T-cell (primary cell): ENCODE measurements around the gene SF3A1. TPM values are rescaled to one million over a fixed set of nuclear protein-coding genes. Genes with fewer than 3 reads are reported as not detected.
A peak's percentile ranks its signal among the peaks of the same experiment; 100 is the strongest.

Experiments used
- ATAC-seq, 4 experiments: fragments of 200-7000 bp in 3 of 4; fragments of 150-1000 bp in 1 of 4; cut with Tn5 transposase; replicated peaks in 1 of 4; 1 replicate in 3 of 4; 2 replicates in 1 of 4; pipeline ENCODE4 v1.10.0; 2021; ENCODE audit warnings: moderate library complexity in 3 of 4, mild to moderate bottlenecking in 2 of 4, moderate number of reproducible peaks in 1 of 4
- CTCF ChIA-PET, 2 donors: fragments of 300-600 bp; sonication (Branson Sonifier 250); formaldehyde crosslinking; loops; one replicate each; lab custom pipeline; 2022; ENCODE audit warnings: antibody characterized with exemption in 2 of 2; lab: Charles Lee
- POLR2A ChIA-PET, 2 donors: fragments of 300-600 bp; sonication (Branson Sonifier 250); formaldehyde crosslinking; loops; one replicate each; lab custom pipeline; 2022; ENCODE audit warnings: antibody characterized with exemption in 2 of 2; lab: Charles Lee
- DNase-seq, 35 experiments: peaks; one replicate each; pipeline versions ENCODE4 v3.0.0 to v3.0.0-alpha.2; 2013 to 2023
- H3K27ac ChIP-seq: one replicate; pipeline ENCODE4 v1.5.1; 2013; ENCODE audit warnings: low read length
- H3K27me3 ChIP-seq, 2 experiments: replicated peaks in 1 of 2; 1 replicate in 1 of 2; 2 replicates in 1 of 2; pipeline versions ENCODE4 v1.6.1 to v1.7.0; 2013; ENCODE audit warnings: low read length in 1 of 2, mixed read lengths in 1 of 2; ENCODE audit not compliant: control insufficient read depth in 2 of 2, insufficient read depth in 2 of 2; ENCODE audit errors: extremely low read depth in 1 of 2
- H3K36me3 ChIP-seq, 2 donors: 1 replicate in 1 of 2; 2 replicates in 1 of 2; pipeline versions ENCODE4 v1.6.1 to v1.7.0; 2013; ENCODE audit warnings: low read length in 1 of 2; ENCODE audit not compliant: control insufficient read depth in 2 of 2, insufficient read depth in 1 of 2; ENCODE audit errors: extremely low read depth in 1 of 2
- H3K4me1 ChIP-seq, 2 experiments: 1 replicate in 1 of 2; 2 replicates in 1 of 2; pipeline versions ENCODE4 v1.6.1 to v1.7.0; 2013; ENCODE audit warnings: low read length in 2 of 2, mixed read lengths in 1 of 2; ENCODE audit not compliant: insufficient read depth in 2 of 2, control insufficient read depth in 1 of 2; ENCODE audit errors: extremely low read depth in 1 of 2
- H3K4me3 ChIP-seq, 2 donors: 1 replicate in 1 of 2; 2 replicates in 1 of 2; pipeline versions ENCODE4 v1.5.1 to v1.7.0; 2013; ENCODE audit warnings: mild to moderate bottlenecking in 2 of 2, low read length in 1 of 2, moderate library complexity in 1 of 2; ENCODE audit not compliant: control insufficient read depth in 1 of 2; ENCODE audit errors: extremely low read depth in 1 of 2
- H3K9me3 ChIP-seq: 2 replicates; pipeline ENCODE4 v1.7.0; 2013
- H3K27ac Mint-ChIP-seq, 2 donors: one replicate each; pipeline ENCODE4 v1.8.0; 2020 to 2021; ENCODE audit warnings: mild to moderate bottlenecking in 2 of 2, mixed read lengths in 2 of 2
- H3K27me3 Mint-ChIP-seq, 2 donors: one replicate each; pipeline ENCODE4 v1.8.0; 2021 to 2022; ENCODE audit warnings: mixed read lengths in 2 of 2
- H3K36me3 Mint-ChIP-seq: one replicate; pipeline ENCODE4 v1.8.0; 2021; ENCODE audit warnings: mixed read lengths
- H3K4me1 Mint-ChIP-seq, 3 donors: one replicate each; pipeline ENCODE4 v1.8.0; 2020 to 2022; ENCODE audit warnings: mixed read lengths in 3 of 3, mild to moderate bottlenecking in 1 of 3
- H3K4me3 Mint-ChIP-seq, 3 donors: one replicate each; pipeline ENCODE4 v1.8.0; 2020 to 2022; ENCODE audit warnings: mild to moderate bottlenecking in 3 of 3, mixed read lengths in 3 of 3, moderate library complexity in 3 of 3
- H3K9me3 Mint-ChIP-seq, 3 donors: one replicate each; pipeline ENCODE4 v1.8.0; 2020 to 2022; ENCODE audit warnings: mixed read lengths in 3 of 3
- whole genome bisulfite sequencing: methylation state at CpG from one replicate; pipeline ENCODE4 v1.1.5; 2013; ENCODE audit warnings: missing lambda C conversion rate; ENCODE audit not compliant: insufficient coverage; 5-methylcytosine and 5-hydroxymethylcytosine counted together
- total RNA-seq, 35 experiments: library from RNA in 6 of 35; stranded (reverse) in 6 of 35; fragments of 120-200 nt in 1 of 35; gene quantifications; one replicate each; pipeline versions ENCODE4 v1.2.1 to v1.2.4 and lab custom pipeline; 2013 to 2026

SF3A1 gene
- total RNA-seq, 5 donors from 2014 or later (not counting 1 experiment from before 2014, with no cell fraction given): 272 to 323 (median 292) TPM

- Mint-ChIP-seq H3K27ac (peak overlapping the region; percentile 83 to 89), H3K9me3 (no peaks in the 10 kb centered on the region), H3K36me3 (no peaks in the 10 kb centered on the region), H3K4me1 (peaks cover 32 to 40% (median 34%) of the 10 kb centered on the region in 3 donors), H3K4me3 (peak overlapping the region in 1 of 3 donors; percentile 23), H3K27me3 (peaks cover 0 to 3% of the 10 kb centered on the region in 2 donors)
- peaks cover 0 to 24% of the 10 kb centered on the region in 2 experiments for H3K27me3 ChIP-seq
- DNase-seq (peak; percentile 63 to 92 (median 78)), ATAC-seq (peak; percentile 52 to 73 (median 60))
- H3K4me1 ChIP-seq: peaks cover 9 to 39% of the 10 kb centered on the region in 2 experiments
- H3K27ac ChIP-seq: peak overlapping the region; percentile 15
- no peak overlapping the region for H3K4me3 ChIP-seq
- CTCF ChIA-PET: interaction anchor here (0.5 to 3.2 kb wide), 16 partner anchors 16 to 171 kb away, joined by 3 to 18 read pairs (median 5); partner anchors contain the start of genes MTFP1 (in 2 of the 2) and CASTOR1 (in 1 of the 2)
- H3K36me3 ChIP-seq: no peaks in the 10 kb centered on the region
- H3K9me3 ChIP-seq: no peaks in the 10 kb centered on the region
- WGBS: 100% methylated on average over 1 of the region's 5 CpGs
- POLR2A ChIA-PET: no interaction called here
Measured at GRCh38 chr22:30390974-30391691, 34.4 kb upstream of the SF3A1 start.

- H3K36me3 ChIP-seq: no peaks in the 10 kb centered on the region
- no peaks in the 10 kb centered on the region for H3K9me3 ChIP-seq
- H3K27me3 ChIP-seq: peaks cover 0 to 4% of the 10 kb centered on the region in 2 experiments
- H3K36me3 Mint-ChIP-seq: no peaks in the 10 kb centered on the region
- under 1% methylated on average over 90 of the region's 95 CpGs for WGBS
- DNase-seq (peak; percentile 41 to 91 (median 68)), ATAC-seq (peak; percentile 85 to 89 (median 86))
- peaks cover 3 to 22% of the 10 kb centered on the region in 2 experiments for H3K4me1 ChIP-seq
- POLR2A ChIA-PET: interaction anchor here in 1 of 2 donors (0.6 kb wide), 1 partner anchor 480 kb away, joined by 3 read pairs; no protein-coding TSS in a partner anchor
- H3K4me3 Mint-ChIP-seq: peak within 1 kb of the TSS; percentile 66 to 77 (median 73)
- H3K4me3 ChIP-seq: peak within 1 kb of the TSS; percentile 35 to 53
- H3K27ac Mint-ChIP-seq: peak within 1 kb of the TSS; percentile 49 to 68
- H3K27me3 Mint-ChIP-seq: no peaks in the 10 kb centered on the region
- CTCF ChIA-PET: interaction anchor here (0.6 to 4.5 kb wide), 17 partner anchors 18 to 606 kb away, joined by 3 to 83 read pairs (median 4); partner anchors contain the start of genes CASTOR1 (in 1 of the 2), MTFP1 (in 1 of the 2) and TBC1D10A (in 1 of the 2)
- H3K27ac ChIP-seq: no peak within 1 kb of the TSS
- no peaks in the 10 kb centered on the region for H3K9me3 Mint-ChIP-seq
- peaks cover 15 to 24% (median 20%) of the 10 kb centered on the region in 3 donors for H3K4me1 Mint-ChIP-seq
Measured at GRCh38 chr22:30386960-30387827, 30.5 kb upstream of the SF3A1 start, which contains the start of gene RNF215. RNF215 (minus strand) TSS chr22:30387411; CDS start chr22:30387313, 98 bp downstream.

DNA sequence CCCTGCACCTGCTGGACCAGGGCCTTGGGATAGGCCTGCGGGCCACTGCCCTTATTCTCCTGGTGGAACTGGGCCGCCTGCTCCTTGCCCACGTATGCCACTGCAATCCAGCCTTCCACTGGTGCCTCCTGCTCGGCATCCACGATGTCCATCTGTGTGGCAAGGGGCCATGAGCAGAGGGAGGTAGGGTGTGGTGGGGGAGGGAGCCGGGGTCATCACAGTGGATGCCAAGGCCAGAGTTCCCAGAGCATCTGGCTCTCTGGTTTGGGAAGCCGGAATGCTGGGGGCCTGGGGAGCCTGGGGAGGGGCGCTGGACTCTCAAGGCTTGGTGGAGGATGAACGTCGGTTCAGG is 29.9 kb upstream of the SF3A1 start:
- no peak for ATAC-seq
- Mint-ChIP-seq H3K4me1 (peaks cover 14 to 19% (median 16%) of the 10 kb centered on the region in 3 donors), H3K4me3 (peak overlapping the region; percentile 66 to 77 (median 73)), H3K27ac (no peak overlapping the region), H3K36me3 (no peaks in the 10 kb centered on the region), H3K27me3 (no peaks in the 10 kb centered on the region), H3K9me3 (no peaks in the 10 kb centered on the region)
- Histone ChIP-seq H3K36me3 (no peaks in the 10 kb centered on the region), H3K4me3 (peak overlapping the region; percentile 35 to 53), H3K27ac (no peak overlapping the region), H3K27me3 (peaks cover 0 to 4% of the 10 kb centered on the region in 2 experiments), H3K4me1 (peaks cover 1 to 22% of the 10 kb centered on the region in 2 experiments), H3K9me3 (no peaks in the 10 kb centered on the region)
- ChIA-PET POLR2A (no interaction called here), CTCF (interaction anchor here (0.7 to 4.5 kb wide), 6 partner anchors 50 to 607 kb away, joined by 3 to 83 read pairs (median 4); partner anchors contain the start of gene CASTOR1 (in 1 of the 2))
- WGBS: 61% methylated on average over 9 of the region's 10 CpGs
- no peak for DNase-seq

DNA sequence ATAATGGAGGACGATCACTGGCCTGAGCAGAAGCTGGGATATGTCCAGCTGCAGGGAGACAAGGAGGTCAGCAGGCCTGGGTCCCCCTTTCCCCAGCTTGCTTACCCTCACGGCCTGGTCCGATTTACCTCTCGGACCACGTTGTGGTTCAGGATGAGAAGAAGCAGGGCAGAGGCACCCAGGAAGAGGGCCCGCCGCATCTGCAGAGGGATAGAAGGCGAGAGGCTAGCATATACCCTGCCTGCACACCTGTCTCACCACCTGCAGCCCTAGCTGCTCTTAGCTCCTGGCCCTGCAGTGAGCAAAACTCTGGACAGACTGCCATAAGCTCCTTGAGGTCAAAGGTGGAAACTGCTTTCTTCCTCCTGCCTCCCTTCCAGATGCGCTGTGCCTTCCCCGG is 29.2 kb upstream of the SF3A1 start:
- H3K36me3 ChIP-seq: no peaks in the 10 kb centered on the region
- Mint-ChIP-seq H3K27ac (no peak overlapping the region), H3K27me3 (no peaks in the 10 kb centered on the region), H3K4me3 (peak overlapping the region; percentile 66 to 77 (median 73)), H3K4me1 (peaks cover 7 to 13% (median 10%) of the 10 kb centered on the region in 3 donors), H3K36me3 (no peaks in the 10 kb centered on the region), H3K9me3 (no peaks in the 10 kb centered on the region)
- DNase-seq: no peak
- ChIA-PET POLR2A (interaction anchor here in 1 of 2 donors (0.6 kb wide), 1 partner anchor 488 kb away, joined by 14 read pairs; no protein-coding TSS in a partner anchor), CTCF (interaction anchor here (0.6 to 4.5 kb wide), 5 partner anchors 20 to 281 kb away, joined by 3 to 83 read pairs (median 3); partner anchors contain the start of gene CASTOR1 (in 1 of the 2))
- ATAC-seq: no peak
- H3K4me1 ChIP-seq: peaks cover 0 to 16% of the 10 kb centered on the region in 2 experiments
- H3K4me3 ChIP-seq: no peak overlapping the region
- WGBS: 100% methylated on average over 3 of the region's 10 CpGs
- H3K27me3 ChIP-seq: peaks cover 0 to 7% of the 10 kb centered on the region in 2 experiments
- H3K27ac ChIP-seq: no peak overlapping the region
- H3K9me3 ChIP-seq: no peaks in the 10 kb centered on the region

DNA sequence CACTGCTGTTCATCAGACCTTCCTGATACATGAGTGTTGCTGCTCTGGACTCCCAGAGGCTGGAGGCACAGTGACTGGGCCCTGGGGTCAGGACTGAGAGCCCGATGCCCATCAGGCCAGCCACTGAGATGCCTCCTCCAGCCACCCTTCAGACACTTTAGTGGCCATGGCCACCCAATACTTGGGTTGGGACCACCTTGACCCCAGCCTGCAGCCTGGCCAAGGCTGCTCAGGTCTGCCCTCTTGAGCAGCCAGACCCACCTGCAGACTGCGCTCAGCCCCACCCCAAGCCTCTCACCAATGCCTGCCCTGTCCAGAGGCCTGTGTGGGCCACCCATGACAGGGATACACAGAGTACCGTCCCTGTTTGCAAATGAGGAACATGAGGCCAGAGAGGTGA is 26.4 kb upstream of the SF3A1 start:
- no peak overlapping the region for H3K27ac ChIP-seq
- Mint-ChIP-seq H3K4me3 (no peak overlapping the region), H3K27me3 (no peaks in the 10 kb centered on the region), H3K36me3 (no peaks in the 10 kb centered on the region), H3K9me3 (no peaks in the 10 kb centered on the region), H3K4me1 (peaks cover 6 to 12% (median 6%) of the 10 kb centered on the region in 3 donors), H3K27ac (no peak overlapping the region)
- ChIA-PET POLR2A (interaction anchor here in 1 of 2 donors (0.5 kb wide), 1 partner anchor 106 kb away, joined by 4 read pairs; no protein-coding TSS in a partner anchor), CTCF (interaction anchor here (0.6 to 2.1 kb wide), 4 partner anchors 23 to 271 kb away, joined by 3 to 9 read pairs (median 4); no protein-coding TSS in a partner anchor)
- peaks cover 0 to 14% of the 10 kb centered on the region in 2 experiments for H3K4me1 ChIP-seq
- WGBS: 81% methylated on average over 3 of the region's 3 CpGs
- H3K9me3 ChIP-seq: no peaks in the 10 kb centered on the region
- DNase-seq: no peak
- peaks cover 0 to 4% of the 10 kb centered on the region in 2 experiments for H3K27me3 ChIP-seq
- H3K36me3 ChIP-seq: no peaks in the 10 kb centered on the region
- no peak for ATAC-seq
- no peak overlapping the region for H3K4me3 ChIP-seq
